K562 (cell line): Measurements from ENCODE around the gene SNPH. TPM values are rescaled to one million over a fixed set of nuclear protein-coding genes. Genes with fewer than 3 reads are reported as not detected.

Experiments used
- ARID1B ChIP-seq: fragments of 450-650 bp; IDR thresholded peaks from 2 replicates; pipeline ENCODE4 v1.6.1; 2016; ENCODE audit warnings: antibody characterized with exemption, mild to moderate bottlenecking, inconsistent platforms
- CEBPB ChIP-seq: fragments of 450-650 bp; IDR thresholded peaks from 2 replicates; pipeline ENCODE4 v1.6.1; 2016; ENCODE audit warnings: missing genetic modification characterization, missing compliant biosample characterization
- COPS2 ChIP-seq: fragments of 450-650 bp; conservative IDR thresholded peaks from 2 replicates; pipeline ENCODE4 v1.6.1; 2016; ENCODE audit warnings: mild to moderate bottlenecking, moderate library complexity
- CREBBP ChIP-seq: IDR thresholded peaks from one replicate; pipeline ENCODE4 v1.6.1; 2012; ENCODE audit warnings: low read depth, mild to moderate bottlenecking, control low read depth, inconsistent platforms, low read length
- ELK3 ChIP-seq: fragments of 450-650 bp; formaldehyde crosslinking; IDR thresholded peaks from 2 replicates; pipeline ENCODE4 v1.4.0; 2020; ENCODE audit warnings: mild to moderate bottlenecking
- HNRNPK ChIP-seq: fragments of 200-400 bp; formaldehyde crosslinking; IDR thresholded peaks from one replicate; pipeline ENCODE4 v1.6.1; 2018; ENCODE audit warnings: mild to moderate bottlenecking, low read depth, low read length; ENCODE audit not compliant: poor library complexity, severe bottlenecking
- IRF2 ChIP-seq: sonication (generic); formaldehyde crosslinking; IDR thresholded peaks from 2 replicates; pipeline ENCODE4 v1.8.1; 2022; ENCODE audit warnings: mild to moderate bottlenecking, missing genetic modification reagents
- KAT8 ChIP-seq: fragments of 450-650 bp; IDR thresholded peaks from 2 replicates; pipeline ENCODE4 v1.6.1; 2016; ENCODE audit warnings: low read depth, mild to moderate bottlenecking
- MCM3 ChIP-seq: fragments of 450-650 bp; IDR thresholded peaks from 2 replicates; pipeline ENCODE4 v1.6.1; 2016
- MECOM ChIP-seq: fragments of 250-450 bp; sonication (Bioruptor Pico); IDR thresholded peaks from 2 replicates; pipeline ENCODE4 v1.8.0; 2022; ENCODE audit warnings: inconsistent platforms
- NFYB ChIP-seq: IDR thresholded peaks from 2 replicates; pipeline ENCODE4 v1.6.1; 2011; ENCODE audit warnings: mild to moderate bottlenecking, moderate library complexity; ENCODE audit not compliant: insufficient read length; ENCODE audit errors: extremely low read depth
- PCBP2 ChIP-seq: fragments of 200-400 bp; formaldehyde crosslinking; IDR thresholded peaks from 2 replicates; pipeline ENCODE4 v1.6.1; 2018; ENCODE audit warnings: low read length, low read depth, mild to moderate bottlenecking, moderate library complexity; ENCODE audit not compliant: poor library complexity, severe bottlenecking
- PHB2 ChIP-seq: fragments of 450-650 bp; IDR thresholded peaks from 2 replicates; pipeline ENCODE4 v1.6.1; 2017; ENCODE audit warnings: low read depth
- POLR2AphosphoS2 ChIP-seq: IDR thresholded peaks from 2 replicates; pipeline ENCODE4 v1.6.1; 2012; ENCODE audit warnings: low read length, improper control_type of control experiment
- PRMT5 ChIP-seq: sonication (generic); formaldehyde crosslinking; IDR thresholded peaks from 2 replicates; pipeline ENCODE4 v1.5.0; 2020; ENCODE audit warnings: missing genetic modification reagents
- SAFB ChIP-seq: fragments of 200-400 bp; formaldehyde crosslinking; IDR thresholded peaks from 2 replicates; pipeline ENCODE4 v1.6.1; 2017; ENCODE audit warnings: low read depth, low read length, borderline replicate concordance
- TFAP4 ChIP-seq: sonication (generic); formaldehyde crosslinking; IDR thresholded peaks from 2 replicates; pipeline ENCODE4 v1.8.0; 2022; ENCODE audit warnings: missing genetic modification reagents, mild to moderate bottlenecking, moderate library complexity, borderline replicate concordance
- THAP12 ChIP-seq: fragments of 250-450 bp; sonication (Bioruptor Pico); IDR thresholded peaks from 2 replicates; pipeline ENCODE4 v1.9.0; 2021; ENCODE audit warnings: mild to moderate bottlenecking, inconsistent platforms
- TRIM28 ChIP-seq: fragments of 450-650 bp; IDR thresholded peaks from 2 replicates; pipeline ENCODE4 v1.6.1; 2017
- WHSC1 ChIP-seq: IDR thresholded peaks from one replicate; pipeline ENCODE4 v1.6.1; 2012; ENCODE audit warnings: low read length, control low read depth, inconsistent platforms
- ZBTB1 ChIP-seq: sonication (generic); formaldehyde crosslinking; IDR thresholded peaks from 2 replicates; pipeline ENCODE4 v1.8.1; 2023; ENCODE audit warnings: missing genetic modification reagents, low read depth, mild to moderate bottlenecking, borderline replicate concordance
- polyA plus RNA-seq, 8 experiments: library from polyadenylated mRNA; depleted of rRNA in 4 of 8; stranded (reverse) in 5 of 8; unstranded in 3 of 8; fragments of >200 nt; fragmentation: Nextera tagmentation in 2 of 8; fragmentation: Illumina TruSeq in 1 of 8; extraction: Ambion mirVana in 2 of 8; extraction: Trizol in 1 of 8; gene quantifications; 2 replicates each; pipeline versions ENCODE4 v1.2.1 to v1.2.3, GENCODE V29; 2011 to 2014; ENCODE audit warnings: inconsistent platforms in 1 of 8, missing spikeins in 1 of 8
- total RNA-seq, 7 experiments: library from RNA; depleted of rRNA in 6 of 7; stranded (reverse); fragments of >200 nt in 6 of 7; fragmentation: Illumina TruSeq in 2 of 7; extraction: Trizol in 2 of 7; gene quantifications; 2 replicates each; pipeline versions ENCODE4 v1.2.1 to v1.2.3, GENCODE V29; 2011 to 2021; ENCODE audit warnings: low replicate concordance in 1 of 7
- TF ChIP-seq, protein P1 (sequence below): fragments of 250-450 bp; sonication (Bioruptor Pico); IDR thresholded peaks from 2 replicates; pipeline ENCODE4 v1.8.0; 2021; ENCODE audit warnings: moderate library complexity, mild to moderate bottlenecking, inconsistent platforms
- TF ChIP-seq, protein P2 (sequence below): sonication (generic); formaldehyde crosslinking; IDR thresholded peaks from 2 replicates; pipeline ENCODE4 v1.8.1; 2022; ENCODE audit warnings: missing genetic modification reagents

SNPH gene
- total and polyA plus RNA-seq, 9 of the 15 experiments (the other 6 are each of a cell fraction or from before 2014, with no cell fraction given) = 0.03 to 4.2 (median 1.4) TPM

DNA sequence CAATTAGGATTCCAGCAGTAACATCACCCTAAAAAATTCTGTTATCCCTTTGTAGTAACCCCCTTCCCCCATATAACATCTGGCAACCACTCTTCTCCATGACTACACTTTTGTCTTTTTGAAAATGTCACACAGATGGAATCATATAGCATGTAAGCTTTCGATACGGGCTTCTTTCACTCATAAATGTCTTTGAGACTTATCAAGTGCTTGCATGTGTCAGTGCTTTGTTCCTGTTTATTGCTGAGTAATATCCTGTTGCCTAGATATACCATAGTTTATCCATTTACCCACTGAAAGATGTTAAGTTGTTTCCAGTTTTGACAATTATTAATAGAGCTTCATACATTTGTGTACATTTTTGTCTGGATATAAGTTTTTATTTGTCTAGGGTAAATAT is 10.4 kb upstream of the SNPH start (continued):
- TF ChIP-seq PHB2 (peak; percentile 60; the same call in 1 of the 2 replicates), KAT8 (no peak), WHSC1 (no peak), PCBP2 (no peak), CEBPB (no peak), PRMT5 (CRISPR knock-in tag) (no peak), ELK3 (CRISPR knock-in tag) (no peak), HNRNPK (no peak), IRF2 (CRISPR knock-in tag) (no peak), POLR2AphosphoS2 (no peak), TFAP4 (CRISPR knock-in tag) (no peak; the same call in 1 of the 2 replicates), COPS2 (no peak), TRIM28 (peak; percentile 93), THAP12 (CRISPR knock-in tag) (no peak), SAFB (no peak), CREBBP (no peak), NFYB (no peak), ARID1B (peak; percentile 95), MECOM (CRISPR knock-in tag) (no peak), MCM3 (no peak), ZBTB1 (CRISPR knock-in tag) (no peak)
- TF ChIP-seq, protein P1, sequence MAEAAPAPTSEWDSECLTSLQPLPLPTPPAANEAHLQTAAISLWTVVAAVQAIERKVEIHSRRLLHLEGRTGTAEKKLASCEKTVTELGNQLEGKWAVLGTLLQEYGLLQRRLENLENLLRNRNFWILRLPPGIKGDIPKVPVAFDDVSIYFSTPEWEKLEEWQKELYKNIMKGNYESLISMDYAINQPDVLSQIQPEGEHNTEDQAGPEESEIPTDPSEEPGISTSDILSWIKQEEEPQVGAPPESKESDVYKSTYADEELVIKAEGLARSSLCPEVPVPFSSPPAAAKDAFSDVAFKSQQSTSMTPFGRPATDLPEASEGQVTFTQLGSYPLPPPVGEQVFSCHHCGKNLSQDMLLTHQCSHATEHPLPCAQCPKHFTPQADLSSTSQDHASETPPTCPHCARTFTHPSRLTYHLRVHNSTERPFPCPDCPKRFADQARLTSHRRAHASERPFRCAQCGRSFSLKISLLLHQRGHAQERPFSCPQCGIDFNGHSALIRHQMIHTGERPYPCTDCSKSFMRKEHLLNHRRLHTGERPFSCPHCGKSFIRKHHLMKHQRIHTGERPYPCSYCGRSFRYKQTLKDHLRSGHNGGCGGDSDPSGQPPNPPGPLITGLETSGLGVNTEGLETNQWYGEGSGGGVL = no peak
- TF ChIP-seq, protein P2, sequence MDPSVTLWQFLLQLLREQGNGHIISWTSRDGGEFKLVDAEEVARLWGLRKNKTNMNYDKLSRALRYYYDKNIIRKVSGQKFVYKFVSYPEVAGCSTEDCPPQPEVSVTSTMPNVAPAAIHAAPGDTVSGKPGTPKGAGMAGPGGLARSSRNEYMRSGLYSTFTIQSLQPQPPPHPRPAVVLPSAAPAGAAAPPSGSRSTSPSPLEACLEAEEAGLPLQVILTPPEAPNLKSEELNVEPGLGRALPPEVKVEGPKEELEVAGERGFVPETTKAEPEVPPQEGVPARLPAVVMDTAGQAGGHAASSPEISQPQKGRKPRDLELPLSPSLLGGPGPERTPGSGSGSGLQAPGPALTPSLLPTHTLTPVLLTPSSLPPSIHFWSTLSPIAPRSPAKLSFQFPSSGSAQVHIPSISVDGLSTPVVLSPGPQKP = no peak
